ENCODE measurements around the gene AGT.

Gene AGT

DNA sequence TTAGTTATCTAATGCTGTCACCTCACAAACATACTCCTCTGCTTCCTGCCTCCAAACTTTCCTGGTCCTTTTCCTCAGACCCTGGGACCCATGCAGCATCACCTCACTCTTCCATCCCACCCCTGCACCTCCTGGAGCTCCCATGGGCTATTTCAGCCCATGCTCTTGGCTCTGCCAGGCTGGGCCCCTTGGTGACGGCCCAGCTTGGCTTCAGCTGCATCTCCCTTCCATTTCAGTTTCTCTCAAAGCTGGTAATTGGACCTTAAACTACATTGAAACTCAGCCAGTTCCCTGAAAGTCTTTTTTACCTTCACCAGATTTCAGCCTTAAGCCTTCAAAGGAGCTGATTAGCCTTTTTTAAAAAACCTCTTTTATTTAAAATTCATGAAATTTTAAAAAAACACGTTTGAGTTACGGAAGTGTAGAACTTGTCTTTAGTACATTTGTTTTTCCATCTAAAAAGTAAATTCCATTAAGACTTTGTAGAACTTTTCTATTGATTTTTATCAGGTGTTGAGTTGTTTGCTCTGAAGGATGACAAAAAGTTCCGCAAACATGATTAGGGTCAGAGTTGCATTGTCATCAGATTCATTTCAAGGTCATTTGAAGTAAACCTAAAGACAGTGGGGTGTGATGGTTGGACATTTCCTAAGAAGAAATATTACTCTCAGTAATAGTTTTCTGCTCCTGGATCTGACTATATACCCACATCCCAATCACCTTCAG, 33.5 kb downstream of the AGT start:
- Histone ChIP-seq H3K27me3 (replicated peaks) (no peaks in the 10 kb centered on the region), H3K36me3 (replicated peaks) (peaks cover 9% of the 10 kb centered on the region), H3K4me3 (ENCODE audit: low read depth, low read length) (no peak overlapping the region), H3K27ac (no peak overlapping the region)
- in situ Hi-C loops (cut with HindIII; ENCODE audit: low pct_ligation_motif_present, low sequenced_read_pairs), result no loop called here
- TF ChIP-seq, protein P1, sequence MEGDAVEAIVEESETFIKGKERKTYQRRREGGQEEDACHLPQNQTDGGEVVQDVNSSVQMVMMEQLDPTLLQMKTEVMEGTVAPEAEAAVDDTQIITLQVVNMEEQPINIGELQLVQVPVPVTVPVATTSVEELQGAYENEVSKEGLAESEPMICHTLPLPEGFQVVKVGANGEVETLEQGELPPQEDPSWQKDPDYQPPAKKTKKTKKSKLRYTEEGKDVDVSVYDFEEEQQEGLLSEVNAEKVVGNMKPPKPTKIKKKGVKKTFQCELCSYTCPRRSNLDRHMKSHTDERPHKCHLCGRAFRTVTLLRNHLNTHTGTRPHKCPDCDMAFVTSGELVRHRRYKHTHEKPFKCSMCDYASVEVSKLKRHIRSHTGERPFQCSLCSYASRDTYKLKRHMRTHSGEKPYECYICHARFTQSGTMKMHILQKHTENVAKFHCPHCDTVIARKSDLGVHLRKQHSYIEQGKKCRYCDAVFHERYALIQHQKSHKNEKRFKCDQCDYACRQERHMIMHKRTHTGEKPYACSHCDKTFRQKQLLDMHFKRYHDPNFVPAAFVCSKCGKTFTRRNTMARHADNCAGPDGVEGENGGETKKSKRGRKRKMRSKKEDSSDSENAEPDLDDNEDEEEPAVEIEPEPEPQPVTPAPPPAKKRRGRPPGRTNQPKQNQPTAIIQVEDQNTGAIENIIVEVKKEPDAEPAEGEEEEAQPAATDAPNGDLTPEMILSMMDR (IDR thresholded peaks at IDR 0.05; ENCODE audit: low read depth, low read length, missing control alignments), result no peak
- no peak for DNase-seq

DNA sequence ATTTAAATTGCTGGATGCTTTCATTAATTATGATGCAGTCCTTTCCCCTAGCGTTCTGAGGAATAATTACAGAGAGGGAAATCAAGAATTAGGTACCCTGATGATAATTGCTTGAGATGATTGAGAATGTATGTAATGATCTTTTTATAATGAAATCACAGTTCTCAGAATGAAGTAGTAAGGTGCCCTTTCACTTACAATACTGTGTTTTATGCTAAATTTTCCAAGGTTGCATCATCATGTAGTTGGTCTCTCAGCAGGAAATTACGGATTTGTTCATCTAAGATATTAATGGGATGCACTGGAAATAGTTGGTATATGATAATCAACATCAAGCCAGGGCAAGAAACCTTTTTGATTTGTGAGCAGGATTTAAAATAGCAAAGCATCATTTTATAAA, 34.1 kb downstream of the AGT start:
- in situ Hi-C loops (cut with HindIII; ENCODE audit: low pct_ligation_motif_present, low sequenced_read_pairs), result no loop called here
- Histone ChIP-seq H3K4me3 (ENCODE audit: low read depth, low read length) (no peak overlapping the region), H3K36me3 (replicated peaks) (peaks cover 4% of the 10 kb centered on the region), H3K27ac (no peak overlapping the region), H3K27me3 (replicated peaks) (no peaks in the 10 kb centered on the region)
- TF ChIP-seq, protein P1 (IDR thresholded peaks at IDR 0.05; ENCODE audit: low read depth, low read length, missing control alignments), result no peak
- no peak for DNase-seq

GRCh38 chr1:230679192-230679591, 34.7 kb downstream of the AGT start:
- in situ Hi-C loops (cut with HindIII; ENCODE audit: low pct_ligation_motif_present, low sequenced_read_pairs), result no loop called here
- Histone ChIP-seq H3K27me3 (replicated peaks) (no peaks in the 10 kb centered on the region), H3K4me3 (ENCODE audit: low read depth, low read length) (no peak overlapping the region), H3K36me3 (replicated peaks) (peaks cover 3% of the 10 kb centered on the region), H3K27ac (no peak overlapping the region)
- DNase-seq, result no peak
- TF ChIP-seq, protein P1 (IDR thresholded peaks at IDR 0.05; ENCODE audit: low read depth, low read length, missing control alignments), result no peak

DNA sequence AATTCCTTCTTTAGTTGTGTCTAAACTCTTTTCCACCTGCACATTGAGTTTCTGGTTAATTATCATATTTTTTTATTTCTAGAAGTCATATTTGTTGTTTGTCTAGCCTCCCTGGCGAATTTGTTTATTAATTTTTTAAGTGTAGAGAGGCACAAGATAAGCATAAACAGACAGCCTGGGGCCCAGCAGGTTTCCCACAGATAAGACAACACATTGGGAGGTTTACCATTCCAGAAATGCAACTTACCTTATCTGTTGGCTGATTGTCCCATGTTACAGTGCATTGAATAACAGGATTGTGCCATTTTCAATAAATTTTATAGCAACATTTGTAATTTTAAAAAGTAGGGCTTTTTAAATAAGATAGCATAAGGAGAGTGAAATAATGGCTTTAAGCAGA, 36.7 kb downstream of the AGT start:
- Histone ChIP-seq H3K4me3 (ENCODE audit: low read depth, low read length) (no peak overlapping the region), H3K27ac (no peak overlapping the region), H3K27me3 (replicated peaks) (no peaks in the 10 kb centered on the region), H3K36me3 (replicated peaks) (peaks cover 3% of the 10 kb centered on the region)
- TF ChIP-seq, protein P1 (IDR thresholded peaks at IDR 0.05; ENCODE audit: low read depth, low read length, missing control alignments), result no peak
- in situ Hi-C loops (cut with HindIII; ENCODE audit: low pct_ligation_motif_present, low sequenced_read_pairs), result no loop called here
- no peak for DNase-seq

- Histone ChIP-seq H3K36me3 (replicated peaks) (peaks cover 11% of the 10 kb centered on the region), H3K4me3 (ENCODE audit: low read depth, low read length) (no peak overlapping the region), H3K27me3 (replicated peaks) (no peaks in the 10 kb centered on the region), H3K27ac (no peak overlapping the region)
- in situ Hi-C loops (cut with HindIII; ENCODE audit: low pct_ligation_motif_present, low sequenced_read_pairs), result no loop called here
- TF ChIP-seq, protein P1 (IDR thresholded peaks at IDR 0.05; ENCODE audit: low read depth, low read length, missing control alignments), result no peak
- no peak for DNase-seq
Observed at GRCh38 chr1:230674581-230674980, 39.3 kb downstream of the AGT start.

DNA sequence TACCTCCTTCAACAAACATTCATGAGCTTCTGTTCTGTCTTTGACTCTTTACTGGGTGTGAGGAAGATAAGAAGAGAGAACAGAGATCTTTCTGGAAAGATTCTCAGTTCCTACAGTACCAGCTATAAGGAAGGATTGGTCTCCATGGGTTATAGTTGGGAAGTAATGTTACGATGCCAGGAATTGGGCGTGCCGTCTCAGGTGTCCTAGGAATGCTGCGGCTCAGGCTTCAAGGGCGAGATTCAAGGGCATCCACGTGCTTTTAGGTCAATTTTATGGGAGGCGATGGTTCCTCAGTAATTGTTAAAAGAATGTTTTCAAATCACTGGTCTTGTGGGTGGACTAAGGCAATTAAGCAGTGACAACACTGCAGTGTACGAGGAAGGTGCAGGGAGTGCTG, 44.4 kb downstream of the AGT start:
- Histone ChIP-seq H3K4me3 (ENCODE audit: low read depth, low read length) (no peak overlapping the region), H3K36me3 (replicated peaks) (peaks cover 21% of the 10 kb centered on the region), H3K27me3 (replicated peaks) (no peaks in the 10 kb centered on the region), H3K27ac (no peak overlapping the region)
- in situ Hi-C loops (cut with HindIII; ENCODE audit: low pct_ligation_motif_present, low sequenced_read_pairs), result no loop called here
- DNase-seq, result no peak
- TF ChIP-seq, protein P1 (IDR thresholded peaks at IDR 0.05; ENCODE audit: low read depth, low read length, missing control alignments), result no peak
